GM12875 (cell line): ENCODE results near the gene UBD.

Source experiments
- H3K4me3 ChIP-seq: one replicate; pipeline ENCODE4 v1.5.1; 2011; ENCODE audit warnings: low read depth, low read length, control low read depth
- TF ChIP-seq, protein P1 (sequence below): IDR thresholded peaks from 2 replicates; pipeline ENCODE4 v1.5.1; 2011; ENCODE audit warnings: low read depth, mild to moderate bottlenecking, control low read depth, inconsistent platforms, low read length, moderate library complexity, borderline replicate concordance; ENCODE audit not compliant: insufficient read depth

UBD gene

DNA sequence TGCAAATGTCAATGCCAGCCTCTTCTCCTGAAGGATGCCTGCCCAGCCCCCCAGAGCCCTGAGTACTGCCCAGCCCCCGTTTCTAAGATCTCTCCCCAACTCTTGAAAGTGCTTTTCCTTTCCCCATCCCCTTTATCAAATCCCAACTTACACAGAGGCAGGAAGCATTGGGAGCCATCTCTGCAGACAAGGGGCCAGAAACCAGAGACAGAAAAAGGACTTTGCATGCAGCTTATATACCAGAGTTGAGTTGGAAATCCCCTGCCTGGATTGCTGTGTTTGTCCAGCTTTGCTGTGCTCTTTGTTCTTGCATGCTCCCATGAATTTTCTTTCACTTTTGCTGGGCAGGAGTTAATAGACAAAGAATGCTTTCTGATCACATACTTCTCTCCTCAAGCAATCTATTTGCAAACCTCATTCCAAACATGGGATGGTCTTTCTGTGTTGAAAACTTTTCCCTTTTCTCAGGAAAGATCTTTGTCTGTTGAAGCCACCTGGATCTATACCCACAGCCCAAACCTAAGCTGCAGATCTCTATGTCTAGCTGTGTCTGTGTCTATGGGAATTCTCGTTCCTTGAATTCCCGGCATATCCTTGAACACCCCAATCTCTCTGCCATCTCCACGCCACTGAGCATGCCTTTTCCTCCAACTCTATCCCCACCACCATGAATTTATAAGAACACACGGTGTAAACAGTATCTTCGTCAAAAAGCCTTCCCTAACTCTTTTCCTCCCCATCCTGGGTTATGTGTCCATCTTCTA lies at the start of gene UBD:
Gene UBD (minus strand): TSS at position 209 of the 764 bp plus-strand sequence. CDS start 31 bp downstream, at position 178.
- TF ChIP-seq, protein P1, sequence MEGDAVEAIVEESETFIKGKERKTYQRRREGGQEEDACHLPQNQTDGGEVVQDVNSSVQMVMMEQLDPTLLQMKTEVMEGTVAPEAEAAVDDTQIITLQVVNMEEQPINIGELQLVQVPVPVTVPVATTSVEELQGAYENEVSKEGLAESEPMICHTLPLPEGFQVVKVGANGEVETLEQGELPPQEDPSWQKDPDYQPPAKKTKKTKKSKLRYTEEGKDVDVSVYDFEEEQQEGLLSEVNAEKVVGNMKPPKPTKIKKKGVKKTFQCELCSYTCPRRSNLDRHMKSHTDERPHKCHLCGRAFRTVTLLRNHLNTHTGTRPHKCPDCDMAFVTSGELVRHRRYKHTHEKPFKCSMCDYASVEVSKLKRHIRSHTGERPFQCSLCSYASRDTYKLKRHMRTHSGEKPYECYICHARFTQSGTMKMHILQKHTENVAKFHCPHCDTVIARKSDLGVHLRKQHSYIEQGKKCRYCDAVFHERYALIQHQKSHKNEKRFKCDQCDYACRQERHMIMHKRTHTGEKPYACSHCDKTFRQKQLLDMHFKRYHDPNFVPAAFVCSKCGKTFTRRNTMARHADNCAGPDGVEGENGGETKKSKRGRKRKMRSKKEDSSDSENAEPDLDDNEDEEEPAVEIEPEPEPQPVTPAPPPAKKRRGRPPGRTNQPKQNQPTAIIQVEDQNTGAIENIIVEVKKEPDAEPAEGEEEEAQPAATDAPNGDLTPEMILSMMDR = no peak

DNA sequence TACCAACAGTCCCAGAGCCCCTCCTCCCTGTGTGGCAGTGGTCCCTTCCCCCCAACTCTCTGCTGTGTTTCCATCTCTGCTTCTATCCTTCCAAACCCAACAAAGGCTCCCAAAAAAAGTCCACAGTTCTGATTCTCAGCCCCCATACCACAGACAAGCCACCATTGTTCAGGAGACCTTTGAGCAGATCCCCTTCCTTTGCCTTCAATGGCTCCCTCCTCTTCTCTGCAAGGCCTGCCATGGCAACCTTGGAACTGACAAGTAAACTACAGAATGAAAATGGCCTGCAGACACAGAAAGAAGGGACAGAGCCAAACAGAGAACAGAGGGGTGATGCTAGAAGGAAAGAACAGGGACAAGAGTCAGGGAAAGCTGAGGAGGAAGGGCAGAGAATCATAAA lies 48.6 kb upstream of the UBD start:
- no peak overlapping the region for H3K4me3 ChIP-seq
- TF ChIP-seq, protein P1 = no peak

More for the DNA sequence above, at the start of gene UBD:
- no peak within 1 kb of the TSS for H3K4me3 ChIP-seq

DNA sequence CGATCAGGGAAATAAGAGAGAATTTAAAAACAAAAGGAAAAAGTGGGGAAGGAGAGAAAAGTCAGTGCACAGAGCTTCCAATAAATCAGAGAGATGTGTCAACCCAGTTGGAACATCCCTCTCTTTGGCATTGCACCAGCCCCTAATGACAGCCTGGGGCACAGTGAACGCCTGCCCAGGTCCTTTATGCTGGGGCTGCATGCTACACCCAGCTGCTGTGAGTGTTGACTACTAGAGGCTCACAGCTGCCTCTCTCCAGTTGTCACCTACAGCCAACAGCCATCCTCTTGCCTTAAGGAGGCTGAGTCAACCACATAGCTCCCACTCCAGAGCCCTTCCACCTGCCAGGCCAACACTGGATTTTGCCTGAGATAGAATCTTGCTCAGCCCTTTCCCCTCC lies 44.4 kb upstream of the UBD start:
- no peak overlapping the region for H3K4me3 ChIP-seq
- TF ChIP-seq, protein P1 = no peak

DNA sequence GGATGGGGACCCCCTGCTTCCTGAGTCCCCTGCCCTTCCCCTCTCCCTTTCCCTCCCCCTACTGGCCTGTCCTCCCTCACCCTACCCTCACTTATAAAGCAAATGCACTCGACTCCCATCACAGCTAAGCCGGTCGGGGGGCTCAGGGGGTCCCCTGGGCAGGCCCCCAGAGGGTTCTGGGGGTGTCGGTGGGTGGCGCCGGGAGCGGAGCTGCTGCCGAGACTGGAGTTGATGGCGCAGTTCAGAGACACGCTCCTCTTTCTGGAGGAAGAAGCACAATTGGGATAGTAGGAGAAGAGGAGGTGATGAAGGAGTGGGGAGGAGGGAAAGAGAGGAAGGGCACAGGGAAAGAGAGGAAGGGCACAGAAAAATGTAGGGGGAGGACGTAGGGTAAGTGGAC lies 43.9 kb upstream of the UBD start:
- H3K4me3 ChIP-seq = no peak overlapping the region
- TF ChIP-seq, protein P1 = no peak

DNA sequence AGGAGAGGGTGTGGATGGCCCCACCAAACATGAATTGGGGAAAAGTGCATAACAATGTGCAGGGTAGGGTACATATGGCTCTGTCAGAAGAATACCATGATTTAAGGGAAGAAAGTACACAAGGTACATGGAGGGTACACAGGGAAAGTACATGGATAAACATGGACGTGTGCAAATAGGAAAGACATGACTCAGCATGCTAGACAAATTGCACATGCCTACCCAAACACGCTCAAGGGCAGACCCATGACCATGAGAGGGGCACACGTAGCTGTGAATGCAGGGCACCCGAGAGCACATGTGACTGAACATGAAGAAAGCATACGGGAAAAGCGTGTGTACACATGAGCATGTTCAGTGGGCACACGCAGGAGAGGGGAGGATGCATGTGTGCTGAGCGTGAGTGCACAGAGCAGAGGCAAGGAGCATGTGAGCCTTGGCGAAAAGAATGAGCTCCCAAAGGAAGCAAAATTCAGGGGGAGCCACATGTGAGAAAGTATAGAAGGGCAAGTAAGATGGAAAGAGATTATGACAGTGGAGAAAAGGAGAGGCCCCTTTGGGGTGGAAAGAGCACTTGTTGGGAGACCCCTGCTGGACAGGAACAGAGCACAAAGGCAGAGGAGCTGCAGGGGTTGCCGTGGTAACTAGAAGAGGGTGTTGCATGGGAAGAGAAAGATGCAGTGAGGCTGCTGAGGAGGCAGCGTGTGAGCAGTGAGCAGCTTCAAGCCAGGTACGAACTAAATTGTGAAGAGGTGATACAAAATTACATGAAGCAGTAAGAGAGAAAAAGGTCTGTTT lies 43.2 kb upstream of the UBD start:
- no peak overlapping the region for H3K4me3 ChIP-seq
- TF ChIP-seq, protein P1 = peak; percentile 21; the same call in 1 of the 2 replicates

DNA sequence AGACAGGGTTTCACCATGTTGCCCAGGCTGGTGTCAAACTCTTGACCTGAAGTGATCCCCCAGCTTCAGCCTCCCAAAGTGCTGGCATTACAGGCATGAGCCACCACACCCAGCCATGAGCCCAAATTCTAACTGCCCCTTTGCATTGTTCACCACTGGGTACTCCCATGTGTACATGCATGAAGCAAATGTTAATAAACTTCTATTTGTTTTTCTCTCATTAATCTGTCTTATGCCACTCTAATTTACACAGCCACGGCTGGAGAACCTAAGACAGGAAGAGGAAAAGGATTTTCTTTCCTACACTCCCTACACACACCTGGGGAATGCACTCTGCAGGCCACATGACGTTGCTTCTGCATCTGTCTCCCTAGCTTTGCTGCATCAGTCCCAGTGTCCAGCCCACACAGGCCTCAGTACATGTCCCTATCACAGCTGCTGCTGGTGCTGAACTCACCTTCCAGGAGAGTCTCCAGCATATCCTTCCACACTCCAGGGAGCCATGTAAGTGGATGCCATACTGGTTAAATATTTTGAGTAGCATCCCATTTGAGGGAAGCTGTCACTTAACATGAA lies 38.7 kb upstream of the UBD start:
- TF ChIP-seq, protein P1 = no peak
- H3K4me3 ChIP-seq = no peak overlapping the region
